Kidney (tissue), 14 donors: ENCODE measurements around the gene NAA50. TPM values are rescaled to one million over a fixed set of nuclear protein-coding genes. Genes with fewer than 3 reads are reported as not detected.

Source experiments
- DNase-seq, 5 donors: peaks; one replicate each; pipeline ENCODE4 v3.0.0-alpha.2; 2013 to 2020
- FAIRE-seq: peaks from 2 replicates; lab custom pipeline; 2012; peaks lifted over from hg19 to GRCh38; lab: Jason Lieb, UNC
- H3K27ac ChIP-seq, 2 donors: one replicate each; pipeline ENCODE4 v1.7.0; 2013; ENCODE audit warnings: low read depth in 2 of 2, low read length in 2 of 2, inconsistent platforms in 1 of 2
- H3K27me3 ChIP-seq: one replicate; pipeline ENCODE4 v1.7.1; 2013; ENCODE audit warnings: low read length, inconsistent platforms; ENCODE audit not compliant: control insufficient read depth, insufficient read depth
- H3K36me3 ChIP-seq, 3 donors: one replicate each; pipeline versions ENCODE4 v1.7.0 to v1.7.1; 2013; ENCODE audit warnings: low read length in 3 of 3, control low read depth in 1 of 3, inconsistent platforms in 1 of 3; ENCODE audit not compliant: insufficient read depth in 3 of 3, control insufficient read depth in 2 of 3
- H3K4me1 ChIP-seq, 3 donors: one replicate each; pipeline versions ENCODE4 v1.7.0 to v1.7.1; 2013; ENCODE audit warnings: low read length in 3 of 3, inconsistent platforms in 1 of 3, low read depth in 1 of 3; ENCODE audit not compliant: control insufficient read depth in 2 of 3, insufficient read depth in 2 of 3
- H3K4me3 ChIP-seq, 3 donors: one replicate each; pipeline versions ENCODE4 v1.7.0 to v1.8.1; 2013; ENCODE audit warnings: low read length in 3 of 3, control low read depth in 1 of 3, inconsistent platforms in 1 of 3
- H3K9ac ChIP-seq, 3 donors: one replicate each; pipeline versions ENCODE4 v1.7.0 to v1.7.1; 2013; ENCODE audit warnings: low read length in 3 of 3, control low read depth in 1 of 3, inconsistent platforms in 1 of 3
- H3K9me3 ChIP-seq, 3 donors: one replicate each; pipeline versions ENCODE4 v1.7.0 to v1.7.1; 2013; ENCODE audit warnings: low read length in 3 of 3, control low read depth in 1 of 3, inconsistent platforms in 1 of 3; ENCODE audit not compliant: control insufficient read depth in 2 of 3, insufficient read depth in 1 of 3
- CTCF ChIP-seq: IDR thresholded peaks from 3 replicates; pipeline ENCODE4 v1.5.1; 2012; ENCODE audit warnings: mild to moderate bottlenecking, moderate library complexity, borderline replicate concordance; ENCODE audit not compliant: insufficient read depth; ENCODE audit errors: extremely low read depth
- intact Hi-C: fragments of 100-400 bp; cut with DNase I; formaldehyde crosslinking; loops from one replicate; pipeline ENCODE4 v1.11.1; 2022
- polyA plus RNA-seq: library from polyadenylated mRNA; stranded (reverse); fragments of 350-450 nt; fragmentation: Illumina TruSeq; extraction: RNeasy Lipid Tissue Mini Kit (QIAGEN cat#74804); gene quantifications from one replicate; pipeline ENCODE4 v1.2.3, GENCODE V29; 2014; ENCODE audit warnings: low read depth, low replicate concordance; ENCODE audit not compliant: insufficient read depth
- total RNA-seq: library from RNA; stranded (reverse); fragmentation: NEBNext Ultra II Directional; extraction: Animal tissue kit (Norgen Biotek cat#: 25700); gene quantifications from one replicate; pipeline ENCODE4 v1.2.1, GENCODE V29; 2021
- donor health status: control.
- donor health status: control.
- donor health status: control.
- donor health status: control.
- donor health status: control.
- donor health status: DM: yes; HTN: yes; CAD: no.
- donor health status: Normal renal cell carcinoma (clear cell type).

NAA50 gene
- total and polyA plus RNA-seq, 2 donors from 2014 or later: 45.4 to 101 TPM

DNA sequence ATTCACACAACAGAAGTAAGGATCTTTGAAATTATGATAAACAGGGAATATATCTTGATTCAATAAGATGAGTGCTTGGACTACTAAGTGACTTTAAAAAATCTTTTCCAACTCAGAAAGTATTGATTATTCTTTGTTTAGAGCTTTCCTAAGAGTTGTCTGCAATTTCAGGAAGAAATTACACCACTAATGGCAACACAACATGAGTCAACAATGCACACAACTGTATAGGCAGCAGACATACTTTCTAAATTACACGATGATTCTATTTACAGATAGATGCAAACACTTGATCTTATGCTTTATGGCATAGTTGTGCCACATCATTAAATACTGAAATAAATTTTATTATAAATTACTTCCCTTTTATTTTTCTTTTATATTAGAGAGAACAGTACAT, 4.4 kb downstream of the NAA50 start:
- Histone ChIP-seq H3K9me3 (no peaks in the 10 kb centered on the region), H3K36me3 (no peaks in the 10 kb centered on the region), H3K27me3 (no peaks in the 10 kb centered on the region), H3K9ac (no peak overlapping the region), H3K4me3 (no peak overlapping the region), H3K27ac (no peak overlapping the region), H3K4me1 (peaks cover 0 to 10% (median 6%) of the 10 kb centered on the region in 3 donors)
- DNase-seq (no peak), FAIRE-seq (no peak)
- TF ChIP-seq CTCF: no peak
- intact Hi-C loops: no loop called here

DNA sequence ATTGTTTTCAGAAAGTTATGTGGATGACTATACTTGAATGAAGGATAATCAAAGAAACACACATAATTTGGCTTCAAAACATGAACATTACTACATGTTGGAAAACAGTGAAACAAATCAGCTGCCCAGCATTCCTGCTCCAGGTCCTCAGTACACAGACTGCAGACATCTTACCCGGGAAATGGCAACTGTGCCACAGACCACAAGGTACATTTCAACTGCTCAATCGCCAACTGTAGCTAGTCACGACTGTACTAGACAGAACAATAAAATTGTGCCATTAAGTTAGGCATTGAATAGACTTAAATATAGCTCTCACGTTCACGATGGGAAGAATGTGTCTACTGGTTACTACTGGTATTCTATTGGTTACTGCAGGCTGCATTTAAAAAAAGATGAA, 5.0 kb downstream of the NAA50 start:
- FAIRE-seq (no peak), DNase-seq (no peak)
- Histone ChIP-seq H3K27ac (no peak overlapping the region), H3K27me3 (no peaks in the 10 kb centered on the region), H3K9me3 (no peaks in the 10 kb centered on the region), H3K4me3 (no peak overlapping the region), H3K36me3 (no peaks in the 10 kb centered on the region), H3K4me1 (peaks cover 0 to 10% (median 6%) of the 10 kb centered on the region in 3 donors), H3K9ac (peak overlapping the region in 1 of 3 donors; percentile 58)
- TF ChIP-seq CTCF: no peak
- intact Hi-C loops: no loop called here

DNA sequence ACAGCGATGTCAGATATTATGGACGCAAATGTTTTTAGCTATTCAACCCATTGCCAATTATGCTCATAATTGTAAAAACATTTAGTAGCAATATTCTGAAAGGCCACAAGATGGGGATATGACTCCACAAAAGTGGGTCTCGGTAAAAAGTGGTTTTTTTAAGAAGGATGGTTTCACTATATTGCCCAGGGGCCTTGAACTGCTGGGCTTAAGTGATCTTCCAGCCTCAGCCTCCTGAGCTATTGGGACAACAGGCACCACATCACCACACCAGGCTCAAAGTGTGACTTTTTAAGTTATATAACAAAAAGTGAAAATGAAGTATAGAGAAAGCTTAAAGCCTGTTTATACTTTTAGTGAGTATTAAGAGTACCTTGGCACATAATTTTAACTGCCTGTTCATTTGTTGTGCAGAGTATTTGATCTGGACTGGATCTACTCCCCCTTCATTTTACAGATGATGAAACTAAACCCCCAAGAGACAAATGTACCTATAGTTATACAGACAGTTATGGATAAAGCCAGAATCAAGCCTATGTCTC, 9.4 kb downstream of the NAA50 start:
- peak; percentile 84 for FAIRE-seq
- H3K9me3 ChIP-seq: no peaks in the 10 kb centered on the region
- intact Hi-C loops: no loop called here
- H3K27ac ChIP-seq: no peak overlapping the region
- no peak overlapping the region for H3K9ac ChIP-seq
- H3K4me1 ChIP-seq: peaks cover 0 to 9% (median 3%) of the 10 kb centered on the region in 3 donors
- TF ChIP-seq CTCF: peak; percentile 74
- H3K4me3 ChIP-seq: no peak overlapping the region
- H3K36me3 ChIP-seq: no peaks in the 10 kb centered on the region
- no peaks in the 10 kb centered on the region for H3K27me3 ChIP-seq
- DNase-seq: peak in 3 of 5 donors; percentile 19 to 80 (median 69)

DNA sequence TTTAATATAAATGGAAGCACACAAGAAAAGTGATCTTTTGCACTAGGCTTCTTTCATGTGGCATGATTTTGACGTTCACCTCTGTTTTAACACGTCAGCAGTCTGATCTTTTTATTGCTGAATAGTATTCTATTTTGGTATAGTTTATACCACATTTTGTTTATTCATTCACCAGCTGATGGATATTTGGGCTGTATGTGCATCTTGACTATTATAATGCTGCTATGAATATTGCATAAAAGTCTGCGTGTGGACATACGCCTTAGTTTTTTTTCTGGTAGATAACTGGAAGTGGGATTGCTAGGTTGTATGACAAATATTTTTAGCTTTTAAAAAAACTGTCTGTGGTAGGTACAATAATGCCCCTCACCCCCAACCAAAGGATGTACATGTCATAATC, 14.4 kb downstream of the NAA50 start:
- TF ChIP-seq CTCF: no peak
- H3K9ac ChIP-seq: no peak overlapping the region
- FAIRE-seq (no peak), DNase-seq (no peak)
- intact Hi-C loops: no loop called here
- H3K36me3 ChIP-seq: no peaks in the 10 kb centered on the region
- H3K9me3 ChIP-seq: no peaks in the 10 kb centered on the region
- H3K4me3 ChIP-seq: no peak overlapping the region
- H3K27me3 ChIP-seq: no peaks in the 10 kb centered on the region
- peaks cover 0 to 5% (median 0%) of the 10 kb centered on the region in 3 donors for H3K4me1 ChIP-seq
- no peak overlapping the region for H3K27ac ChIP-seq
